SK-N-SH treated with all-trans-retinoic acid at 6 μM for 48 hours (cell line): ENCODE results near the gene GPR68.

Experiments used
- ATAC-seq: fragments of 200-7000 bp; cut with Tn5 transposase; 3 replicates; pipeline ENCODE4 v1.9.1; 2020; ENCODE audit warnings: mild to moderate bottlenecking, moderate library complexity
- ARNTL ChIP-seq: fragments of 450-650 bp; formaldehyde crosslinking; IDR thresholded peaks from 2 replicates; pipeline ENCODE4 v1.5.0; 2020; ENCODE audit warnings: low read depth, mild to moderate bottlenecking, moderate library complexity, borderline replicate concordance
- BACH2 ChIP-seq: fragments of 250-450 bp; sonication (Bioruptor Pico); IDR thresholded peaks from 2 replicates; pipeline ENCODE4 v1.9.0; 2021; ENCODE audit warnings: mild to moderate bottlenecking, borderline replicate concordance
- CSDC2 ChIP-seq: fragments of 250-450 bp; sonication (Bioruptor Pico); IDR thresholded peaks from 2 replicates; pipeline ENCODE4 v1.5.0; 2020; ENCODE audit warnings: mild to moderate bottlenecking, moderate library complexity
- ESRRG ChIP-seq: fragments of 250-450 bp; sonication (Bioruptor Pico); IDR thresholded peaks from 2 replicates; pipeline ENCODE4 v1.6.1; 2021; ENCODE audit warnings: mild to moderate bottlenecking
- GLIS3 ChIP-seq: fragments of 250-450 bp; sonication (Bioruptor Pico); IDR thresholded peaks from 2 replicates; pipeline ENCODE4 v1.5.0; 2020; ENCODE audit warnings: mild to moderate bottlenecking, moderate library complexity
- ISL1 ChIP-seq: fragments of 250-450 bp; sonication (Bioruptor Pico); IDR thresholded peaks from 2 replicates; pipeline ENCODE4 v2.1.2; 2022; ENCODE audit warnings: mild to moderate bottlenecking, moderate library complexity
- OSR1 ChIP-seq: fragments of 250-450 bp; sonication (Bioruptor Pico); IDR thresholded peaks from 2 replicates; pipeline ENCODE4 v1.8.0; 2022; ENCODE audit warnings: moderate library complexity, mild to moderate bottlenecking, inconsistent platforms
- PPARA ChIP-seq: fragments of 250-450 bp; sonication (Bioruptor Pico); IDR thresholded peaks from 2 replicates; pipeline ENCODE4 v1.5.0; 2020; ENCODE audit warnings: mild to moderate bottlenecking, borderline replicate concordance
- RARB ChIP-seq: fragments of 250-450 bp; sonication (Bioruptor Pico); IDR thresholded peaks from 2 replicates; pipeline ENCODE4 v1.8.0; 2021; ENCODE audit warnings: mild to moderate bottlenecking, moderate library complexity
- SNAI2 ChIP-seq: fragments of 250-450 bp; sonication (Bioruptor Pico); IDR thresholded peaks from 2 replicates; pipeline ENCODE4 v1.5.0; 2020; ENCODE audit warnings: mild to moderate bottlenecking, moderate library complexity
- TCF4 ChIP-seq: fragments of 250-450 bp; sonication (Bioruptor Pico); IDR thresholded peaks from 2 replicates; pipeline ENCODE4 v1.8.0; 2021; ENCODE audit warnings: mild to moderate bottlenecking, moderate library complexity, borderline replicate concordance
- TOX ChIP-seq: fragments of 250-450 bp; sonication (Bioruptor Pico); IDR thresholded peaks from 2 replicates; pipeline ENCODE4 v1.8.0; 2021; ENCODE audit warnings: mild to moderate bottlenecking, moderate library complexity, borderline replicate concordance
- ZC3H10 ChIP-seq: fragments of 250-450 bp; sonication (Bioruptor Pico); IDR thresholded peaks from 2 replicates; pipeline ENCODE4 v1.5.1; 2021; ENCODE audit warnings: mild to moderate bottlenecking, moderate library complexity
- ZFP3 ChIP-seq: fragments of 250-450 bp; sonication (Bioruptor Pico); IDR thresholded peaks from 2 replicates; pipeline ENCODE4 v1.5.0; 2020; ENCODE audit warnings: mild to moderate bottlenecking, moderate library complexity
- ZNF565 ChIP-seq: fragments of 450-650 bp; formaldehyde crosslinking; conservative IDR thresholded peaks from 2 replicates; pipeline ENCODE4 v1.5.0; 2020; ENCODE audit warnings: low read depth, mild to moderate bottlenecking, moderate library complexity
- ZNF70 ChIP-seq: fragments of 450-650 bp; formaldehyde crosslinking; IDR thresholded peaks from 2 replicates; pipeline ENCODE4 v1.5.0; 2020; ENCODE audit warnings: mild to moderate bottlenecking, moderate library complexity
- ZNF8 ChIP-seq: fragments of 450-650 bp; formaldehyde crosslinking; IDR thresholded peaks from 2 replicates; pipeline ENCODE4 v1.5.0; 2020; ENCODE audit warnings: mild to moderate bottlenecking, moderate library complexity
- TF ChIP-seq, protein P1 (sequence below): fragments of 250-450 bp; sonication (Bioruptor Pico); IDR thresholded peaks from 2 replicates; pipeline ENCODE4 v1.5.1; 2020; ENCODE audit warnings: low read depth, mild to moderate bottlenecking, moderate library complexity
- TF ChIP-seq, protein P2 (sequence below): fragments of 250-450 bp; sonication (Bioruptor Pico); IDR thresholded peaks from 2 replicates; pipeline ENCODE4 v1.5.1; 2021; ENCODE audit warnings: mild to moderate bottlenecking, moderate library complexity
- TF ChIP-seq, protein P3 (sequence below): fragments of 250-450 bp; sonication (Bioruptor Pico); IDR thresholded peaks from 2 replicates; pipeline ENCODE4 v1.8.0; 2021; ENCODE audit warnings: low read depth, mild to moderate bottlenecking, moderate library complexity, borderline replicate concordance
- TF ChIP-seq, protein P4 (sequence below): fragments of 250-450 bp; sonication (Bioruptor Pico); IDR thresholded peaks from 2 replicates; pipeline ENCODE4 v1.8.0; 2020; ENCODE audit warnings: mild to moderate bottlenecking, moderate library complexity, borderline replicate concordance
- TF ChIP-seq, protein P5 (sequence below): fragments of 250-450 bp; sonication (Bioruptor Pico); IDR thresholded peaks from 2 replicates; pipeline ENCODE4 v1.5.0; 2020; ENCODE audit warnings: mild to moderate bottlenecking, moderate library complexity

GPR68 gene

DNA sequence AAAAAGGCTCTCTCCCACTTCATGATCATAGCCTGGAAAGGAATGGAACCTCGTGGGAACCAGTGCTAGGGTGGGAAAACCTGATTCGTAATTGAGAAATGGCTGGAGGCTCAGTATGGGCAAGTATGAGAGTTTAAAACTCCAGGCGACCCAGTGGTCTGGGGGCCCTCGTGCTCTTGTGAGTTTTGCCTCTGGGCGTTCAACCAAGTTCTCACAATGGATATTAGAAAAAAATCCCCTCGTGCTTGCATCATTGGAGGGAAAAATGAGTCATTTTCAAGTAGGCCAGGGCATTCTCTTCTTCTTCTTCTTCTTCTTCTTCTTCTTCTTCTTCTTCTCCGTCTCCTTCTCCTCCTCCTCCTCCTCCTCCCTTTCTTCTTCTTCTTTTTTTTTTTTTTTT, 39.0 kb downstream of the GPR68 start:
- TF ChIP-seq, protein P1, sequence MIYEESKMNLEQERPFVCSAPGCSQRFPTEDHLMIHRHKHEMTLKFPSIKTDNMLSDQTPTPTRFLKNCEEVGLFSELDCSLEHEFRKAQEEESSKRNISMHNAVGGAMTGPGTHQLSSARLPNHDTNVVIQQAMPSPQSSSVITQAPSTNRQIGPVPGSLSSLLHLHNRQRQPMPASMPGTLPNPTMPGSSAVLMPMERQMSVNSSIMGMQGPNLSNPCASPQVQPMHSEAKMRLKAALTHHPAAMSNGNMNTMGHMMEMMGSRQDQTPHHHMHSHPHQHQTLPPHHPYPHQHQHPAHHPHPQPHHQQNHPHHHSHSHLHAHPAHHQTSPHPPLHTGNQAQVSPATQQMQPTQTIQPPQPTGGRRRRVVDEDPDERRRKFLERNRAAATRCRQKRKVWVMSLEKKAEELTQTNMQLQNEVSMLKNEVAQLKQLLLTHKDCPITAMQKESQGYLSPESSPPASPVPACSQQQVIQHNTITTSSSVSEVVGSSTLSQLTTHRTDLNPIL (CRISPR knock-in tag), result no peak
- no peak for TF ChIP-seq ZC3H10 (CRISPR knock-in tag)
- TF ChIP-seq, protein P2, sequence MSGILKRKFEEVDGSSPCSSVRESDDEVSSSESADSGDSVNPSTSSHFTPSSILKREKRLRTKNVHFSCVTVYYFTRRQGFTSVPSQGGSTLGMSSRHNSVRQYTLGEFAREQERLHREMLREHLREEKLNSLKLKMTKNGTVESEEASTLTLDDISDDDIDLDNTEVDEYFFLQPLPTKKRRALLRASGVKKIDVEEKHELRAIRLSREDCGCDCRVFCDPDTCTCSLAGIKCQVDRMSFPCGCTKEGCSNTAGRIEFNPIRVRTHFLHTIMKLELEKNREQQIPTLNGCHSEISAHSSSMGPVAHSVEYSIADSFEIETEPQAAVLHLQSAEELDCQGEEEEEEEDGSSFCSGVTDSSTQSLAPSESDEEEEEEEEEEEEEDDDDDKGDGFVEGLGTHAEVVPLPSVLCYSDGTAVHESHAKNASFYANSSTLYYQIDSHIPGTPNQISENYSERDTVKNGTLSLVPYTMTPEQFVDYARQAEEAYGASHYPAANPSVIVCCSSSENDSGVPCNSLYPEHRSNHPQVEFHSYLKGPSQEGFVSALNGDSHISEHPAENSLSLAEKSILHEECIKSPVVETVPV (CRISPR knock-in tag), result no peak
- no peak for TF ChIP-seq OSR1
- no peak for TF ChIP-seq BACH2 (CRISPR knock-in tag)
- no peak for TF ChIP-seq CSDC2
- TF ChIP-seq, protein P3, sequence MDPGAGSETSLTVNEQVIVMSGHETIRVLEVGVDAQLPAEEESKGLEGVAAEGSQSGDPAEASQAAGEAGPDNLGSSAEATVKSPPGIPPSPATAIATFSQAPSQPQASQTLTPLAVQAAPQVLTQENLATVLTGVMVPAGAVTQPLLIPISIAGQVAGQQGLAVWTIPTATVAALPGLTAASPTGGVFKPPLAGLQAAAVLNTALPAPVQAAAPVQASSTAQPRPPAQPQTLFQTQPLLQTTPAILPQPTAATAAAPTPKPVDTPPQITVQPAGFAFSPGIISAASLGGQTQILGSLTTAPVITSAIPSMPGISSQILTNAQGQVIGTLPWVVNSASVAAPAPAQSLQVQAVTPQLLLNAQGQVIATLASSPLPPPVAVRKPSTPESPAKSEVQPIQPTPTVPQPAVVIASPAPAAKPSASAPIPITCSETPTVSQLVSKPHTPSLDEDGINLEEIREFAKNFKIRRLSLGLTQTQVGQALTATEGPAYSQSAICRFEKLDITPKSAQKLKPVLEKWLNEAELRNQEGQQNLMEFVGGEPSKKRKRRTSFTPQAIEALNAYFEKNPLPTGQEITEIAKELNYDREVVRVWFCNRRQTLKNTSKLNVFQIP, result no peak
- no peak for TF ChIP-seq ZNF8
- no peak for TF ChIP-seq RARB (CRISPR knock-in tag)
- no peak for TF ChIP-seq PPARA (CRISPR knock-in tag)
- TF ChIP-seq ARNTL (CRISPR knock-in tag), result no peak
- no peak for TF ChIP-seq ZNF70 (CRISPR knock-in tag)
- ATAC-seq, result no peak

DNA sequence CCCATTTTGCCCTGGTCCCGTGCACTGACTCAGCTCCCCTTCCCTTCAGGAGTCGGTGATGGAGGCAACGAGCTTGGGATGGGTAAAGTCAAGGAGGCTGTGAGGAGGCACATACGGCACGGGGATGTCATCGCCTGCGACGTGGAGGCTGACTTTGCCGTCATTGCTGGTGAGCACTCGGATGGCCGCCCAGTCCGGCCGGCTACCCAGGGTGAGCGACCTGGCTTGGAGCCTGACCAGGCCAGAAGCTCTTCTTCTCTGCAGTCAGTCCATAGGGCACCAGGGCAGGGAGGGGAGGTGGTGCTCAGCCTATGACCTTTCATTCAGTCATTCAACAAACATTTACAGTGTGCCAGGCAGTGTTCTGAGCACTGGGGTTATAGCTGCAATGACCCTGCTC, 39.8 kb downstream of the GPR68 start:
- no peak for ATAC-seq
- TF ChIP-seq TOX (no peak), ISL1 (CRISPR knock-in tag) (no peak), ZNF565 (CRISPR knock-in tag) (no peak), BACH2 (CRISPR knock-in tag) (no peak), CSDC2 (no peak), GLIS3 (no peak), ZNF70 (CRISPR knock-in tag) (no peak), SNAI2 (no peak), TCF4 (CRISPR knock-in tag) (no peak), ZFP3 (CRISPR knock-in tag) (no peak), ESRRG (CRISPR knock-in tag) (no peak), OSR1 (no peak)
- TF ChIP-seq, protein P4, sequence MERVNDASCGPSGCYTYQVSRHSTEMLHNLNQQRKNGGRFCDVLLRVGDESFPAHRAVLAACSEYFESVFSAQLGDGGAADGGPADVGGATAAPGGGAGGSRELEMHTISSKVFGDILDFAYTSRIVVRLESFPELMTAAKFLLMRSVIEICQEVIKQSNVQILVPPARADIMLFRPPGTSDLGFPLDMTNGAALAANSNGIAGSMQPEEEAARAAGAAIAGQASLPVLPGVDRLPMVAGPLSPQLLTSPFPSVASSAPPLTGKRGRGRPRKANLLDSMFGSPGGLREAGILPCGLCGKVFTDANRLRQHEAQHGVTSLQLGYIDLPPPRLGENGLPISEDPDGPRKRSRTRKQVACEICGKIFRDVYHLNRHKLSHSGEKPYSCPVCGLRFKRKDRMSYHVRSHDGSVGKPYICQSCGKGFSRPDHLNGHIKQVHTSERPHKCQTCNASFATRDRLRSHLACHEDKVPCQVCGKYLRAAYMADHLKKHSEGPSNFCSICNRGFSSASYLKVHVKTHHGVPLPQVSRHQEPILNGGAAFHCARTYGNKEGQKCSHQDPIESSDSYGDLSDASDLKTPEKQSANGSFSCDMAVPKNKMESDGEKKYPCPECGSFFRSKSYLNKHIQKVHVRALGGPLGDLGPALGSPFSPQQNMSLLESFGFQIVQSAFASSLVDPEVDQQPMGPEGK (CRISPR knock-in tag), result no peak
- TF ChIP-seq, protein P5, sequence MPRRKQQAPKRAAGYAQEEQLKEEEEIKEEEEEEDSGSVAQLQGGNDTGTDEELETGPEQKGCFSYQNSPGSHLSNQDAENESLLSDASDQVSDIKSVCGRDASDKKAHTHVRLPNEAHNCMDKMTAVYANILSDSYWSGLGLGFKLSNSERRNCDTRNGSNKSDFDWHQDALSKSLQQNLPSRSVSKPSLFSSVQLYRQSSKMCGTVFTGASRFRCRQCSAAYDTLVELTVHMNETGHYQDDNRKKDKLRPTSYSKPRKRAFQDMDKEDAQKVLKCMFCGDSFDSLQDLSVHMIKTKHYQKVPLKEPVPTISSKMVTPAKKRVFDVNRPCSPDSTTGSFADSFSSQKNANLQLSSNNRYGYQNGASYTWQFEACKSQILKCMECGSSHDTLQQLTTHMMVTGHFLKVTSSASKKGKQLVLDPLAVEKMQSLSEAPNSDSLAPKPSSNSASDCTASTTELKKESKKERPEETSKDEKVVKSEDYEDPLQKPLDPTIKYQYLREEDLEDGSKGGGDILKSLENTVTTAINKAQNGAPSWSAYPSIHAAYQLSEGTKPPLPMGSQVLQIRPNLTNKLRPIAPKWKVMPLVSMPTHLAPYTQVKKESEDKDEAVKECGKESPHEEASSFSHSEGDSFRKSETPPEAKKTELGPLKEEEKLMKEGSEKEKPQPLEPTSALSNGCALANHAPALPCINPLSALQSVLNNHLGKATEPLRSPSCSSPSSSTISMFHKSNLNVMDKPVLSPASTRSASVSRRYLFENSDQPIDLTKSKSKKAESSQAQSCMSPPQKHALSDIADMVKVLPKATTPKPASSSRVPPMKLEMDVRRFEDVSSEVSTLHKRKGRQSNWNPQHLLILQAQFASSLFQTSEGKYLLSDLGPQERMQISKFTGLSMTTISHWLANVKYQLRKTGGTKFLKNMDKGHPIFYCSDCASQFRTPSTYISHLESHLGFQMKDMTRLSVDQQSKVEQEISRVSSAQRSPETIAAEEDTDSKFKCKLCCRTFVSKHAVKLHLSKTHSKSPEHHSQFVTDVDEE (CRISPR knock-in tag), result no peak
- TF ChIP-seq, protein P2 (CRISPR knock-in tag), result no peak
